ENCODE results near the gene NBPF3. TPM values are rescaled to one million over a fixed set of nuclear protein-coding genes. Genes with fewer than 3 reads are reported as not detected.
"Not testable (repeated sequence)": the region's sequence is repeated elsewhere in the genome, so short reads cannot be mapped to it uniquely, and the experiment has no call there.

The NBPF3 gene
- total RNA-seq, 1 donor from 2014 or later = 6.7 TPM

DNA sequence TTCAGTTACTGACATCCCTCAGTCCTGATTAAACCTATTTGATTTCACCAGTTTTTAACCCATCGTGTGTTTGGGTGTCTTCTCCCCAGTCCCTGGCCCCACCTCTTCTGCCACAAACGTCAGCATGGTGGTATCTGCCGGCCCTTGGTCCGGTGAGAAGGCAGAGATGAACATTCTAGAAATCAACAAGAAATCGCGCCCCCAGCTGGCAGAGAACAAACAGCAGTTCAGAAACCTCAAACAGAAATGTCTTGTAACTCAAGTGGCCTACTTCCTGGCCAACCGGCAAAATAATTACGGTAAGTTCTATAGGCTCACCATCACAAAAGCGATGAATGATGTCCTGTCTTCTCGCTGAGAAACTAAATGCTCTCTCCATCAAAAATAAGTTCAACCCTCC, 28.7 kb downstream of the NBPF3 start:
- Histone ChIP-seq H3K27ac (no peak overlapping the region), H3K4me3 (no peak overlapping the region), H3K4me1 (no peaks in the 10 kb centered on the region), H3K27me3 (no peaks in the 10 kb centered on the region), H3K9me3 (no peaks in the 10 kb centered on the region), H3K36me3 (no peaks in the 10 kb centered on the region)
- TF ChIP-seq, protein P1, sequence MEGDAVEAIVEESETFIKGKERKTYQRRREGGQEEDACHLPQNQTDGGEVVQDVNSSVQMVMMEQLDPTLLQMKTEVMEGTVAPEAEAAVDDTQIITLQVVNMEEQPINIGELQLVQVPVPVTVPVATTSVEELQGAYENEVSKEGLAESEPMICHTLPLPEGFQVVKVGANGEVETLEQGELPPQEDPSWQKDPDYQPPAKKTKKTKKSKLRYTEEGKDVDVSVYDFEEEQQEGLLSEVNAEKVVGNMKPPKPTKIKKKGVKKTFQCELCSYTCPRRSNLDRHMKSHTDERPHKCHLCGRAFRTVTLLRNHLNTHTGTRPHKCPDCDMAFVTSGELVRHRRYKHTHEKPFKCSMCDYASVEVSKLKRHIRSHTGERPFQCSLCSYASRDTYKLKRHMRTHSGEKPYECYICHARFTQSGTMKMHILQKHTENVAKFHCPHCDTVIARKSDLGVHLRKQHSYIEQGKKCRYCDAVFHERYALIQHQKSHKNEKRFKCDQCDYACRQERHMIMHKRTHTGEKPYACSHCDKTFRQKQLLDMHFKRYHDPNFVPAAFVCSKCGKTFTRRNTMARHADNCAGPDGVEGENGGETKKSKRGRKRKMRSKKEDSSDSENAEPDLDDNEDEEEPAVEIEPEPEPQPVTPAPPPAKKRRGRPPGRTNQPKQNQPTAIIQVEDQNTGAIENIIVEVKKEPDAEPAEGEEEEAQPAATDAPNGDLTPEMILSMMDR (IDR thresholded peaks at IDR 0.05) = peak; percentile 23
- DNase-seq (no peak), ATAC-seq (no peak)
- intact Hi-C loops (cut with DNase I) = no loop called here

DNA sequence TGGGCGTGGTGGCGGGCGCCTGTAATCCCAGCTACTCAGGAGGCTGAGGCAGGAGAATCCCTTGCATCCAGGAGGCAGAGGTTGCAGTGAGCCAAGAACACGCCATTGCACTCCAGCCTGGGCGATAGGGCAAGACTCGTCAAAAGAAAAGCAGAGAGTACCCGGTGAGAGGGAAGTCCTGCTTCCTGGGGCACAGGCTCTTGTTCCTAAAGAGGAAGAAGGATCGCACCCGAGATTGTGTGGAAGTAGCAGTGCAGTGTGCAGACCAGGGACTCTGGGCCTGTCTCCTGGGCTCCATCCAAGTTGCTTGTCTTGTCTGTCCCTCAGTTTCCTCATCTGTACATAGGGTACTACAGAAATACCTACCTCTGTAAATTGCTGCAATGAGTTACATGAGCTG, 29.6 kb downstream of the NBPF3 start:
- Histone ChIP-seq H3K27me3 (no peaks in the 10 kb centered on the region), H3K9me3 (no peaks in the 10 kb centered on the region), H3K36me3 (no peaks in the 10 kb centered on the region), H3K4me3 (no peak overlapping the region), H3K27ac (no peak overlapping the region), H3K4me1 (no peaks in the 10 kb centered on the region)
- ATAC-seq (peak; percentile 36), DNase-seq (no peak)
- TF ChIP-seq, protein P1 (IDR thresholded peaks at IDR 0.05) = no peak
- intact Hi-C loops (cut with DNase I) = no loop called here

DNA sequence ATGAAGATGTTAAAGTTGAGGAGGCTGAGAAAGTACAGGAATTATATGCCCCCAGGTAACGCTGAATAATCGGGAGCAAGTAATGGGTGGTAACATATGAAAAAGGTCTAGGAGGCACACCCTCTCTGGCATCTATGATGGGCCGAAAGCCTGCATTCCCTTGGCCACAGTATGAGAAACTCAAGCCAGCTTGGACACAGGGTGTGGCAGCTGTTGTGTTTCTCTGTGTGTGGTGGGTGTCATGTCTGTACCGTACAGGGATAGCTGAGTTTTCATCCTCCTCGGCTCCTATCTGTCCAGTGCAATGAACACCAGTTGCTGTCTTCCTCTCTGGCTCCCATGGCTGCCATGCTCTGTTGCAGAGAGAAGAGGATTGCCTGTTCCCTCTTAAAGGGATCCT, 32.9 kb downstream of the NBPF3 start:
- Histone ChIP-seq H3K9me3 (no peaks in the 10 kb centered on the region), H3K36me3 (no peaks in the 10 kb centered on the region), H3K4me3 (no peak overlapping the region), H3K4me1 (no peaks in the 10 kb centered on the region), H3K27me3 (no peaks in the 10 kb centered on the region), H3K27ac (no peak overlapping the region)
- DNase-seq (no peak), ATAC-seq (no peak)
- TF ChIP-seq, protein P1 (IDR thresholded peaks at IDR 0.05) = no peak
- intact Hi-C loops (cut with DNase I) = no loop called here

DNA sequence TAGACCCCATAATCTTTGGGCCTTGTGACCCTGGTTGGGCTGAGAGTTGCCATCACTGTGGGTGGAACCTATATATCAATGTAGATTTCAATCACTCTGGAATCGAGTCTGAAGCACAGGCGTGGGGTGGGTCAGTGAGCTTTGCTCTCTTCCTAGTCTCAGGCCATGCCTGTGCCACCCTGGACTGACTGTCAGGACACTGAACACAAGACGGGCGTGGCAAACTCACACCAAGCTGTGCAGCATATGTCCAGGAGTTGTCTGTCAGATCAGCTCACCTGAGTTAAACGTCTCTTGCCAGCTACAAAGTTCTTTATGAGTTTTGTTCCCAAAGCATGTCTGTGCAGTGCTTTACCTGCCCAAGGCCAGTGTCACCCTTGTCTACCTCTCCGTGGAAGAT, 38.4 kb downstream of the NBPF3 start:
- peaks cover 12% of the 10 kb centered on the region for H3K36me3 ChIP-seq
- no peaks in the 10 kb centered on the region for H3K27me3 ChIP-seq
- TF ChIP-seq, protein P1 (IDR thresholded peaks at IDR 0.05) = no peak
- no peak for ATAC-seq
- H3K27ac ChIP-seq = no peak overlapping the region
- no peaks in the 10 kb centered on the region for H3K9me3 ChIP-seq
- no peak for DNase-seq
- intact Hi-C loops (cut with DNase I) = no loop called here
- no peak overlapping the region for H3K4me3 ChIP-seq
- H3K4me1 ChIP-seq = no peaks in the 10 kb centered on the region

DNA sequence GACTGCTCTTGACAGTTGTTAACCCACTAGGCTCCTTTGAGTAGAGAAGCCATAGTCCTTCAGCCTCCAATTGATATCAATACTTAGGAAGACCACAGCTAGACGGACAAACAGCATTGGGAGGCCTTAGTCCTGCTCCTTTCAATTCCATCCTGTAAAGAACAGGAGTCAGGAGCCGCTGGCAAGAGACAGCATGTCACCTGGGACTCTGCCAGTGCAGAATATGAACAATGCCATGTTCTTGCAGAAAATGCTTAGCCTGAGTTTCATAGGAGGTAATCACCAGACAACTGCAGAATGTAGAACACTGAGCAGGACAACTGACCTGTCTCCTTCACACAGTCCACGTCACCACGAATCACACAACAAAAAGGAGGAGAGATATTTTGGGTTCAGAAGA, 43.9 kb downstream of the NBPF3 start:
- H3K4me3 ChIP-seq; H3K36me3 ChIP-seq; ATAC-seq; DNase-seq; H3K27ac ChIP-seq; H3K9me3 ChIP-seq; intact Hi-C loops (cut with DNase I); H3K4me1 ChIP-seq; H3K27me3 ChIP-seq: not testable (repeated sequence)

DNA sequence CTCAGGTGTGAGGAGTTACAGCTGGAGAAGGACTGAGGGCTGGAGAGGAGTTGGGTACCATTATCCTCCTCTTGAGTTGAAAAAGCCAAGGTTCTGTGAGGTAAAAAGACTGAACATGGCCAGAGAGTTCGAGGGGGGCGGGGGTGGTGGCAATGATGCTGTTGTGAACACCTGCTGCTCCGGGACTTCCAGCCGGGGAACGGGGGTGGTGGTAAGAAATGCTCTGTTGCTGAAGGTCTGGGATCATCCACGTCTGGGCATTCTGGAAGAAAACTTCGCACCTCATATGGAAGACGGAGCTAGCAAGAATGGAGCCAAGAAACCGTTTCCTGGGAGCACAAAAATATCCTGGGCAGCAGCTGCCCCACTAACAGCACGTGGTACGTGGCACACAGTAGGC, 49.2 kb downstream of the NBPF3 start:
- H3K27me3 ChIP-seq = no peaks in the 10 kb centered on the region
- intact Hi-C loops (cut with DNase I) = no loop called here
- TF ChIP-seq, protein P1 (IDR thresholded peaks at IDR 0.05) = no peak

More for the DNA sequence above, 49.2 kb downstream of the NBPF3 start:
- no peak overlapping the region for H3K4me3 ChIP-seq
- H3K36me3 ChIP-seq = no peaks in the 10 kb centered on the region
- ATAC-seq (no peak), DNase-seq (no peak)
- no peak overlapping the region for H3K27ac ChIP-seq
- no peaks in the 10 kb centered on the region for H3K9me3 ChIP-seq
- no peaks in the 10 kb centered on the region for H3K4me1 ChIP-seq

Measured in upper lobe of right lung (tissue), 1 donor.